OCI-LY1 (cell line): ENCODE data around the gene C1QTNF2.

Experiments used
- H2AFZ ChIP-seq: fragments of 200-600 bp; sonication (generic), shearing (Covaris generic); 2 replicates; pipeline ENCODE4 v1.6.0; 2014; ENCODE audit warnings: antibody characterized with exemption, mild to moderate bottlenecking, low read length
- H3F3A ChIP-seq: fragments of 200-600 bp; sonication (generic), shearing (Covaris generic); 2 replicates; pipeline ENCODE4 v1.6.0; 2014; ENCODE audit warnings: mild to moderate bottlenecking, antibody characterized with exemption, low read length, moderate library complexity; ENCODE audit not compliant: insufficient read depth
- H3K27ac ChIP-seq: fragments of 200-600 bp; sonication (generic); 2 replicates; pipeline ENCODE4 v1.5.1; 2014; ENCODE audit warnings: low read length, mixed run types, mild to moderate bottlenecking, low read depth; ENCODE audit not compliant: poor library complexity, severe bottlenecking
- H3K27me3 ChIP-seq: fragments of 200-600 bp; sonication (generic); 2 replicates; pipeline ENCODE4 v1.6.0; 2014; ENCODE audit warnings: antibody characterized with exemption, mild to moderate bottlenecking, low read length, moderate library complexity; ENCODE audit not compliant: insufficient read depth
- H3K36me3 ChIP-seq: fragments of 200-600 bp; sonication (generic); 2 replicates; pipeline ENCODE4 v1.6.1; 2014; ENCODE audit warnings: mild to moderate bottlenecking, antibody characterized with exemption, low read length, moderate library complexity, mixed read lengths; ENCODE audit not compliant: insufficient read depth
- H3K4me1 ChIP-seq: fragments of 200-600 bp; sonication (generic); 2 replicates; pipeline ENCODE4 v1.5.1; 2014; ENCODE audit warnings: mild to moderate bottlenecking, low read length, moderate library complexity; ENCODE audit not compliant: insufficient read depth, severe bottlenecking
- H3K4me2 ChIP-seq: fragments of 200-600 bp; sonication (generic), shearing (Covaris generic); 2 replicates; pipeline ENCODE4 v1.6.1; 2014; ENCODE audit warnings: low read length
- H3K4me3 ChIP-seq: fragments of 200-600 bp; sonication (generic); 2 replicates; pipeline ENCODE4 v1.5.1; 2014; ENCODE audit warnings: low read length, low read depth, mild to moderate bottlenecking, mixed read lengths; ENCODE audit not compliant: poor library complexity, severe bottlenecking
- H3K79me2 ChIP-seq: fragments of 200-600 bp; shearing (Covaris generic); 2 replicates; pipeline ENCODE4 v1.6.1; 2016; ENCODE audit warnings: mixed run types, low read length, mixed read lengths; ENCODE audit not compliant: insufficient read depth
- H3K9ac ChIP-seq: fragments of 200-600 bp; sonication (generic), shearing (Covaris generic); 2 replicates; pipeline ENCODE4 v1.6.1; 2014; ENCODE audit warnings: mild to moderate bottlenecking, low read length, mixed read lengths
- H3K9me2 ChIP-seq: fragments of 200-600 bp; sonication (generic), shearing (Covaris generic); 2 replicates; pipeline ENCODE4 v1.6.1; 2014; ENCODE audit warnings: low read depth, mild to moderate bottlenecking, low read length, mixed read lengths
- H3K9me3 ChIP-seq: fragments of 200-600 bp; shearing (Covaris generic); 2 replicates; pipeline ENCODE4 v1.6.1; 2014; ENCODE audit warnings: low read length, mixed read lengths
- H4K20me1 ChIP-seq: fragments of 200-600 bp; sonication (generic), shearing (Covaris generic); 2 replicates; pipeline ENCODE4 v1.6.0; 2016; ENCODE audit warnings: mild to moderate bottlenecking, low read length; ENCODE audit not compliant: insufficient read depth
- EZH2 ChIP-seq: fragments of 200-600 bp; sonication (generic), shearing (Covaris generic); IDR thresholded peaks from 2 replicates; pipeline ENCODE4 v1.8.0; 2017; ENCODE audit warnings: borderline replicate concordance, mixed run types, mild to moderate bottlenecking, antibody characterized with exemption, low read length, moderate library complexity, mixed read lengths
- TF ChIP-seq, protein P1 (sequence below): fragments of 200-600 bp; sonication (generic), shearing (Covaris generic); IDR thresholded peaks from 2 replicates; pipeline ENCODE4 v1.5.1; 2017; ENCODE audit warnings: mild to moderate bottlenecking, antibody characterized with exemption, low read length, moderate library complexity, mixed read lengths

The C1QTNF2 gene

DNA sequence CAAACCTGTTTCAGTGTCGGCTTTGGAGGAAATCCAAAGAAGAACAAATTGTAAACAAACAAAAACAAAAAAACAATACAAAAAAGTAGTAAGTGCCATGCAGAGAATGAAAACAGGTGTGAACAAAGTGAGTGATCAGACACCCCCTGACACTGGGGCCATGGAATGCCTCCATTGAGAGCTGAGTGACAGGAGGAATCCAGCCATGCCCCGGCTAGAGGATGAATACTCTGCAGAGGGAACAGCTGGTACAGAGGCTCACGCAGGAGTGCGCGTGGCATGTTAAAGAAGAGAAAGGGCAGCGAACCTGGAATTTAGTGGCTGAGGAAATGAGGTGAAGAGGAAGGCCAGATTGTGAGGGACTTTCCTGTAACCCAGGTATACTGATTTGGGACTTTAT is 42.6 kb downstream of the C1QTNF2 start:
- no peak overlapping the region for H3K4me2 ChIP-seq
- no peak for TF ChIP-seq EZH2
- TF ChIP-seq, protein P1, sequence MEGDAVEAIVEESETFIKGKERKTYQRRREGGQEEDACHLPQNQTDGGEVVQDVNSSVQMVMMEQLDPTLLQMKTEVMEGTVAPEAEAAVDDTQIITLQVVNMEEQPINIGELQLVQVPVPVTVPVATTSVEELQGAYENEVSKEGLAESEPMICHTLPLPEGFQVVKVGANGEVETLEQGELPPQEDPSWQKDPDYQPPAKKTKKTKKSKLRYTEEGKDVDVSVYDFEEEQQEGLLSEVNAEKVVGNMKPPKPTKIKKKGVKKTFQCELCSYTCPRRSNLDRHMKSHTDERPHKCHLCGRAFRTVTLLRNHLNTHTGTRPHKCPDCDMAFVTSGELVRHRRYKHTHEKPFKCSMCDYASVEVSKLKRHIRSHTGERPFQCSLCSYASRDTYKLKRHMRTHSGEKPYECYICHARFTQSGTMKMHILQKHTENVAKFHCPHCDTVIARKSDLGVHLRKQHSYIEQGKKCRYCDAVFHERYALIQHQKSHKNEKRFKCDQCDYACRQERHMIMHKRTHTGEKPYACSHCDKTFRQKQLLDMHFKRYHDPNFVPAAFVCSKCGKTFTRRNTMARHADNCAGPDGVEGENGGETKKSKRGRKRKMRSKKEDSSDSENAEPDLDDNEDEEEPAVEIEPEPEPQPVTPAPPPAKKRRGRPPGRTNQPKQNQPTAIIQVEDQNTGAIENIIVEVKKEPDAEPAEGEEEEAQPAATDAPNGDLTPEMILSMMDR, result no peak
- H3K27me3 ChIP-seq, result no peaks in the 10 kb centered on the region
- H3K9ac ChIP-seq, result no peak overlapping the region
- H3K79me2 ChIP-seq, result no peaks in the 10 kb centered on the region
- H3K36me3 ChIP-seq, result no peaks in the 10 kb centered on the region
- no peak overlapping the region for H3K4me3 ChIP-seq
- H3F3A ChIP-seq, result no peaks in the 10 kb centered on the region
- H3K9me3 ChIP-seq, result no peaks in the 10 kb centered on the region
- H3K27ac ChIP-seq, result no peak overlapping the region
- H2AFZ ChIP-seq, result no peak overlapping the region
- H4K20me1 ChIP-seq, result no peaks in the 10 kb centered on the region
- H3K9me2 ChIP-seq, result no peaks in the 10 kb centered on the region
- no peaks in the 10 kb centered on the region for H3K4me1 ChIP-seq

DNA sequence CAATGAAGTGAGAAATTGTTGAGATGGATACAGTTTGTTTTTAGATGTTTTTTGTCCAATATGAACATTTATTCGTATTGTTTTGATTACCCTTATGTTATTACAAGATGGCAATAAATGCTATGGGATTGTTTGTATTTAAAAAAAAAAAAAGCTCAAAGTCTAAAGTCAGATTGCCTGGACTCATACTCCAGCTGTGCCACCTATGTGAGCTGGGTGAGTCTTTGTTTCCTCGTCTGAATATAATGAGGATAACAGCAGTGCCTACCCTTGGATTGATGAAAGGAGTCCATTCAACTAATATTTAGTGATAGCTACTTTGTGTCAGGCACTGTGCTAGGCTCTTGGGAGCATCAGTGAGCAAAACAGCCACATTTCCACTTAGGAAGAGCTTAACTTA is 43.4 kb downstream of the C1QTNF2 start:
- no peaks in the 10 kb centered on the region for H3K79me2 ChIP-seq
- H3K9ac ChIP-seq, result no peak overlapping the region
- H2AFZ ChIP-seq, result no peak overlapping the region
- no peaks in the 10 kb centered on the region for H3K27me3 ChIP-seq
- H3K36me3 ChIP-seq, result no peaks in the 10 kb centered on the region
- TF ChIP-seq, protein P1, result no peak
- no peak for TF ChIP-seq EZH2
- no peaks in the 10 kb centered on the region for H3K9me3 ChIP-seq
- no peak overlapping the region for H3K27ac ChIP-seq
- H4K20me1 ChIP-seq, result no peaks in the 10 kb centered on the region
- no peaks in the 10 kb centered on the region for H3F3A ChIP-seq
- H3K4me3 ChIP-seq, result no peak overlapping the region
- no peak overlapping the region for H3K4me2 ChIP-seq
- no peaks in the 10 kb centered on the region for H3K9me2 ChIP-seq
- H3K4me1 ChIP-seq, result no peaks in the 10 kb centered on the region

DNA sequence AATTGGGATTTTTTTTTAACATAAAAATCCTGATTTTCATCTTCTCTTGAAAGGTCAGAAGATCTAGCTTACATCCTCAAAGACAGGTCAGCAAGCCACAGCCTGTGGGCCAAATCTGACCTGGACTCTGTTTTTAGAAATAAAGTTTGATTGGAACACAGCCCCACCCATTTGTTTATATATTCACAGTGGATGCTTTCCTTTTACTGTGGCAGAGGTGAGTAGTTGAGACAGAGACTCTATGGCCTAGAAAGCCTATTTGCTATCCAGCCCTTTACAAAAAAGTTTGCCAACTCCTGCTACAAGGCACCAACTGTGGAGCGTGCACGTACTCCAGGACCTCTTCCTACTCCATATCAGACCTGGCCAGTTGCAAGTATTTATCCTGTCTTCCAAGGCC is 44.7 kb downstream of the C1QTNF2 start:
- Histone ChIP-seq H3K27me3 (no peaks in the 10 kb centered on the region), H3K27ac (no peak overlapping the region), H3K36me3 (no peaks in the 10 kb centered on the region), H2AFZ (no peak overlapping the region), H3K4me3 (no peak overlapping the region), H3K79me2 (no peaks in the 10 kb centered on the region), H3K9ac (no peak overlapping the region), H3K4me2 (no peak overlapping the region), H3F3A (no peaks in the 10 kb centered on the region), H4K20me1 (no peaks in the 10 kb centered on the region), H3K9me3 (no peaks in the 10 kb centered on the region), H3K9me2 (no peaks in the 10 kb centered on the region), H3K4me1 (no peaks in the 10 kb centered on the region)
- TF ChIP-seq EZH2, result no peak
- TF ChIP-seq, protein P1, result no peak
